HG03571 (cell line): ENCODE measurements around the gene GABRG3.

Source experiments
- ATAC-seq: cut with Tn5 transposase; IDR thresholded peaks from one replicate; pipeline ENCODE4 v1.9.1; 2021; ENCODE audit not compliant: unreplicated experiment

Gene GABRG3

GRCh38 chr15:27549746-27550145, 578.8 kb downstream of the GABRG3 start:
- no peak for ATAC-seq

- ATAC-seq, result no peak
Measured at GRCh38 chr15:27550635-27551034, 579.7 kb downstream of the GABRG3 start.

- ATAC-seq, result no peak
Measured at GRCh38 chr15:27561816-27562215, 590.8 kb downstream of the GABRG3 start.

- ATAC-seq, result no peak
Measured at GRCh38 chr15:27563765-27564370, 592.9 kb downstream of the GABRG3 start.

GRCh38 chr15:27564656-27565055, 593.7 kb downstream of the GABRG3 start:
- no peak for ATAC-seq

GRCh38 chr15:27570746-27571145, 599.8 kb downstream of the GABRG3 start:
- ATAC-seq, result no peak

GRCh38 chr15:27573805-27574485, 603.0 kb downstream of the GABRG3 start:
- ATAC-seq, result no peak

- no peak for ATAC-seq
Measured at GRCh38 chr15:27574541-27575054, 603.6 kb downstream of the GABRG3 start.

GRCh38 chr15:27575521-27575920, 604.5 kb downstream of the GABRG3 start:
- no peak for ATAC-seq

- ATAC-seq, result no peak
Measured at GRCh38 chr15:27576576-27576975, 605.6 kb downstream of the GABRG3 start.

- ATAC-seq, result no peak
Measured at GRCh38 chr15:27579738-27580137, 608.8 kb downstream of the GABRG3 start.

- no peak for ATAC-seq
Measured at GRCh38 chr15:27582726-27583410, 611.9 kb downstream of the GABRG3 start.

- no peak for ATAC-seq
Measured at GRCh38 chr15:27583651-27584050, 612.7 kb downstream of the GABRG3 start.

GRCh38 chr15:27585041-27585640, 614.2 kb downstream of the GABRG3 start:
- ATAC-seq, result no peak

GRCh38 chr15:27587810-27588209, 616.8 kb downstream of the GABRG3 start:
- ATAC-seq, result no peak

- no peak for ATAC-seq
Measured at GRCh38 chr15:27589260-27589659, 618.3 kb downstream of the GABRG3 start.

- ATAC-seq, result no peak
Measured at GRCh38 chr15:27589782-27590181, 618.8 kb downstream of the GABRG3 start.
